Muscle of back (tissue), 11 donors: Measurements from ENCODE around the gene MISP. TPM values are rescaled to one million over a fixed set of nuclear protein-coding genes. Genes with fewer than 3 reads are reported as not detected.

Experiments
- DNase-seq, 3 donors: peaks; one replicate each; pipeline versions ENCODE4 v3.0.0 to v3.0.0-alpha.2; 2013
- polyA plus RNA-seq, 10 donors: library from polyadenylated mRNA; unstranded; fragments of 120-200 nt; gene quantifications; one replicate each; pipeline ENCODE4 v1.2.1, GENCODE V29; 2013; ENCODE audit not compliant: insufficient read length in 10 of 10

The MISP gene
- polyA plus RNA-seq, 10 donors = 0.05 to 0.84 (median 0.17) TPM; not detected in 1

DNA sequence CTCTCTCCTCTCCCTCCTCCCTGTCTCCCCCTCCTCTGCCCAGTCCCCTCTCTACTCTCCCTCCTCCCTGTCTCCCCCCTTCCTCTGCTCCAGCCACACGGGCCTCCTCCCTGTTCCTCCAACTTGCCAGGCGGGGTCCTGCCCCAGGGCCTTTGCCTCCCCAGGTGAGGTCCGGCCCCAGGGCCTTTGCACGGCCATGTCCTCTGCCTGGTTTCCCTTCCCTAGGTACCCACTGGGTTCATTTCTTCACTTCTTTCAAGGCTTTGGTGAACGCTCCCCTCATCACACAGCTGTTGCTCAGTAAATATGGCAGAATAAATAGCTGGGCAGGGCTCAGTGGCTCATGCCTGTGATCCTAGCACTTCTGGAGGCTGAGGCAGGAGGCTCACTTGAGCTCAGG lies 21.2 kb downstream of the MISP start:
- no peak for DNase-seq

- no peak for DNase-seq
Observed at GRCh38 chr19:772730-773436, 22.0 kb downstream of the MISP start.

GRCh38 chr19:776549-776948 lies 25.6 kb downstream of the MISP start:
- DNase-seq = no peak

DNA sequence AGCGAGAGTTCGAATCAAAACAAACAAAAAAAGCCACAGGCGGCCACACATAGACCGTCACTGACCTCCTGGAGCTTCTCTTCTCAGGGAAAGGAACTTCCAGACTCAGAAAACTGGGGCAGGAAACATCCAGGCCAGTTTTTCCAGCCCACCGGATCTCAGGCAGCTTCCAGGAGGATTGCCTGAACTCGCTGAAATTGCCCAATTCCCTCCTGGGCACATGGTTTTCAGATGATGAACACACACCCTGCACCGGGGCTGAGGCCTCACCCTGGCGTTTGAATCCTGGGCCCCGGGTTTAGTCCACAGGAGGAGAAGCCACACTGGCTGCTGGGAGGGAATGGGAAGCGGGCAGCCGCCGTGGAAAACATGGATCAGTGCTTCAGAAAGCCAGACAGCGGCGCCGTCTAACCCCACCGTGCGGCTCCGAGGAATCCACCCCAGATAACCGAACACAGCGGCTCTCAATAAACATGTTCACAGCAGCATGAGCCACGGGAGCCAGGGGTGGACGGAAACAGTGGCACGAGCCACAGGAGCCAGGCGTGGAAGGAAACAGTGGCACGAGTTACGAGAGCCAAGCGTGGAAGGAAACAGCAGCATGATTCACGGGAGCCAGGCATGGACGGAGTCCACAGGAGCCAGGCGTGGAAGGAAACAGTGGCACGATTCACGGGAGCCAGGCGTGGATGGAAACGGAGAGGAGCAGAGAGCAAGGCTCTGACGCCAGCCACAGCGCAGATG lies 28.2 kb downstream of the MISP start:
- peak in 2 of 3 donors; percentile 71 to 80 for DNase-seq

DNA sequence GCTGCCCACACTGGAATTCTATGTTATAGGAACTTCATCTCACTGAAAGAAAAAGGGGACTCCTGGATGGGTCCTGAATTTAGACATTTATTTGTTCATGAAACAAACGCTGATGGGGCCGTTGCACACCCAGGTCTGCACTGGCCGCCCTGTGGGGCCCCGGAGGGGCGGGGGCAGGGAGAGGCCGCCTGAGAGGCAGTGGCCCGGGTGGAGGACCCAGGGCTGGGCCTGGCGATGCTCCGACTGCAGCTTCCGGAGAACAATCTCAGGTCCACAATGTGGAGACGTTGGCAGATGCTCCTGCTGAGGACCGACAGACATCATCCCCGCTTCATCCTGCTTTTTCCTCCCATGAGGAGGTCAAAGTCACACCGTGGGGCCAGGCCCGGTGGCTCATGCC lies 30.0 kb downstream of the MISP start:
- no peak for DNase-seq

DNA sequence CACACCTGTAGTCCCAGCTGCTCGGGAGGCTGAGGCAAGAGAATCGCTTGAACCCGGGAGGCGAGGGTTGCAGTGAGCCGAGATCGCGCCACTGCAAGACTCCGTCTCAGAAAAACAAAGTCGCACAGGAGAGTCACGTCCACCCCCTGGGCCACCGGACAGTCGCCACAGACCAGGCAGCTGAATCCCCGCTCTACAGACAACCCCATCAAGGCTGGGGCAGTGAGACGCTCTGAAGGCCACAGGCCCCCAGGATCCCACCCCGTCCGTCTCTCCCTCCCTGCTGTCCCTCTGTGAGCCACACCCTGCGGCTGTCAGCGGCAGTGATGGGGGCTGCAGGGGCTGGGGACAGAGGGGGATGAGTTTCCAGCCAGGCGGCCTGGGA lies 30.9 kb downstream of the MISP start:
- DNase-seq = no peak

DNA sequence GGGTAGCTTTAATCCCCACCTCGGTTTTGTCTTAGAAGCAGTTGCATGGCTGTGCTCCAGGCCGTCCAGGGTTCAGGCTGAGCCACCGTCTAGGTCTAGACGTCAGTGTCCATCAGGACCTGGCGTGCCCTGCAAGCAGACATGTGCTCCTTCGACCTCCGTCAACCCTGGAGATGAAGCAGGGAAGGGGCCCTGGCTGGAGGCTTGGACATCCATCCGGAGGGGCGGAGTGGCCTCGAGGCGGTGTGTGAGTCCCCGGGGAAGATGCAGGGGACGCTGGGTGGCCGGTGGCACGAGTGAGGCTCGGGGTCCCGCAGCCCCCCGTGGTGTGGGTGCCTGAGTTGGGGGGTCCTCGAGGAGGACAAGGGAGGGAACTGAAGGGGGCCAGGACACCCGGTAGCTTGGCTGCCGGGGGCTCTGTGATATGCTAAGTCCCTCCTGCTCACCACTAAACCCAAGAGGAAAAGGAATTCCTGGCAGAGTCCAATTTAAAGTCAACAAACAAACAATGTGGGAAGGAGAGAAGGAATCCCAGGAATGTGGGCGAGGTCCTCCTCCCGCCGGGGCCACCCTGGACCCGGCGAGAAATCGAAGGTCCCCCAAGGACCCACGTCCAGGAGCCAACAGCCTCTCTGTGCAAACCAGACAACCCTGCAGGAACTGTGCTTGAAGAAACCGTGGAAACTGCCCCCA lies 31.4 kb downstream of the MISP start:
- no peak for DNase-seq

- no peak for DNase-seq
Observed at GRCh38 chr19:782878-783668, 32.2 kb downstream of the MISP start.

DNA sequence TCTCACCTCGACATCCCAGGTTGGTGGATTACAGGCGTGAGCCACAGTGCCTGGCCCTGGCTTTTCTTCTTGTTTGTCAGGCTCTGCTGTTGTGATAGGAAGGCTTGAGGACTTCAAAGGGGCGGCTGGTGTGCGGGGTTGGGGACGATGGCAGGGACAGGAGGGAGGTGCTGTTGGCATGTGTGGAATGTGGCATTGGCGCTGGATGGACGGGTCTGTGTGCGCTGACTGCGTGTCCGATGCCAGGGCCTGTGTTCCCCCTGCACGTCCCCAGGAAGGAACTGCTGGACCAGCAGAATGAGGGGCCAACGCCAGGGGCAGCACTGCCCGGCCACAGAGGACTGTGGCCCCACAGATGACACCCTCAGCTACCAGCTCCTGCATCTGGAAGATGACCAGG lies 33.6 kb downstream of the MISP start:
- DNase-seq = no peak

- no peak for DNase-seq
Observed at GRCh38 chr19:787536-787935, 36.6 kb downstream of the MISP start.

DNA sequence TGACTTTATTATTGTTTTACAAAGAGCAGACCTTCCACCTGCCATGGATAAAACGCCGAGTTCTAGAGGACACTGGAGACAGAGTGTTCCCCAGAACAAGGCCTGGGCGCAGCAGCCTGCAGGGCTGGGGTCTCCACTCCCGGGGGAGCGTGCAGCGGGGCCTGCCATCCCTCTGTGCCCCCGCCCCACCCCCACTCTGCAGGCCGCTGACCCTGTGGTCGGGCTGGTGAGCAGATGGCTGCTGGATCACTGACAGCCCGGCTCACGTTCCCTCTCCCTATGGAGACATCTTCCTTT lies 37.7 kb downstream of the MISP start:
- no peak for DNase-seq

GRCh38 chr19:788983-789700 lies 38.2 kb downstream of the MISP start:
- peak in 1 of 3 donors; percentile 75 for DNase-seq

DNA sequence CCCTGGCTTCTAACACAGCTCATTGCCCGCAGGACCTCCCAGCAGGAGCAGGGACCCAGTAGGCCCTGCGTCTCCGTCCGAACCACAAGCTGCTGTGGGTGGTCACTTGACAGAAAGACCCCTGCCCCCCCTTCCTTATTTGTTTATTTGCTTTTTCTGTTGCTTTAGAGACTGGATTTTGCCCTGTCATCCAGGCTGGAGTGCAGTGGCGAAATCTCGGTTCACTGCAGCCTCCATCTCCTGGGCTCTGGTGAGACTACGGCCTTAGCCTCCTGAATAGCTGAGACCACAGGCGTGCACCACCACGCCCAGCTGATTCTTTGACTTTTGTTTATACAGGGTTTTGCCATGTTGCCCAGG lies 38.8 kb downstream of the MISP start:
- no peak for DNase-seq

GRCh38 chr19:791007-791566 lies 40.2 kb downstream of the MISP start:
- peak in 1 of 3 donors; percentile 24 for DNase-seq

GRCh38 chr19:791567-792305 lies 40.8 kb downstream of the MISP start:
- no peak for DNase-seq

GRCh38 chr19:792306-792885 lies 41.5 kb downstream of the MISP start:
- peak in 1 of 3 donors; percentile 16 for DNase-seq

DNA sequence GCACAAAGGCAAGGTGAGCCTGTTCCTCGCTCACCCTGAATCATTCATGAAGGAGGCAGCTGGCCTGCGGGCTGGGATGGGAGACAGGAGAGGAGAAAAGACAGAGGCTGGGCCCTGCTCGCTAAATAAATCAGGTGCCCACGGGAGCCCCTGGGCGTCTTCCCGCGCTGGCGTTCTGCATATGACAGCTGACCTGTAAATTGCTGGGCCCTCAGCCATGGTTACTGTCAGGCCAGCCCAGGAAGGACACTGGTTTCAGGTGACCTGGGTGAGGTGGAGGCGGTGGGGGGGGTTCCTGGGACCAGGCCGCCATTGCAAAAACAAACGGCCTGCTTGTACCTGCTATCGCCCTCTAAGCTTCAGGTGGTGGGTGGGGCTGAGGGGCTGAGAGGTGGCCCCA lies 42.9 kb downstream of the MISP start:
- peak in 1 of 3 donors; percentile 11 for DNase-seq

DNA sequence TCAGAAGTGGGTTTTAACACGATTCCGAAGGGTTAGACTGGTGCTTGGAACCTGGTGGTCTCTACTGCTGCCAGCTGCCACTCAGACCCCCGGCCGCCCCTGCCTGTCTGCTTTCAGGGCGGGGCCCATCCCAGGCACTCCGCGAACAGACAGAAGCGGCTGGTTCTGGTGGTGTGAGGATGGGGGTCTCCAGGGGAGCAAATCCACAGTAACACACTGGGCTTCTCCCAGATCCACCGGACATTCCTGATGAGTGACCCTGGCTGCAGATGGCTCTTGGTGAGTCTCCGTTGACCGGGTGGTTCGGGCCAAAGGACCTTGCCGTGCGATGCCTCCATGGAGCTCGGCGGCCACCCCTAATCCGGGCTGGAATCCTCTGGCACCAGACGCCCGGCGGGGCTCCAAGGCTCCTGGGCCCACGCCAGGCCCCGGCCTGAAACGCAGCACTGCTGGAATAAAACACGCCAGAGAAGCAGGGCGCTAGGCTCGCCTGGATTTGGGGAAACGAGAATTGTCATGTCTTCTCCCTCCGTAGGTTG lies 44.2 kb downstream of the MISP start:
- DNase-seq = peak in 1 of 3 donors; percentile 72

DNA sequence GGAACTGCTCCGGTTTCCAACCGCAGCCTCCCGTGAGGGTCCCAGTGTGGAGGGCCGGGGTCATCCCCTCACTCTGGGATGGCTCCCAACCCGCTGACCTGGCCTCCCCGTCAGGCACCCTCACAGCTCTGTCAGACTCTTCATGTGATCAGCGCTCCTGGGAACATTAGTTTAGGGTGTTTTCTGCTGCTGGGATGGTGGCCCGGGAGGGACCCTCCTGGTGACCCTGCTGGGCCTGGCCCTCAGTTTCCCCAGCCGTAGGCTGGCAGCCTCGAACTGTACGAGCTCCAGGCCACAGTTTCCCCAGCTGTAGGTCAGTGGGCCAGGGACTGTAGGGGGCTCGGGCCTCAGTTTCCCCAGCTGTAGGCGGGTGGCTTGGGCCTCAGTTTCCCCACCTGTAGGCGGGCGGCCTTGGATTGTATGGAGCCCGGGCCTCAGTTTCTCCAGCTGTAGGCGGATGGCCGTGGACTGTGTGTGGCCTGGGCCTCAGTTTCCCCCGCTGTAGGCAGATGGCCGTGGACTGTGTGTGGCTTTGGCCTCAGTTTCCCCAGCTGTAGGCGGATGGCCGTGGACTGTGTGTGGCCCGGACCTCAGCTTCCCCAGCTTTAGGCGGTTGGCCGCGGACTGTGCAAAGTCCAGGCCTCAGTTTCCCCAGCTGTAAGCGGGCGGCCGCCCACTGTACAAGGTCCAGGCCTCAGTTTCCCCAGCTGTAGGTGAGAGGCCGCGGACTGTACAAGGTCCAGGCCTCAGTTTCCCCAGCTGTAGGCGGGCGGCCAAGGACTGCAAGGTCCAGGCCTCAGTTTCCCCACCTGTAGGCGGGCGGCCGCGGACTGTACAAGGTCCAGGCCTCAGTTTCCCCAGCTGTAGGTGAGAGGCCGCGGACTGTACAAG lies 45.0 kb downstream of the MISP start:
- no peak for DNase-seq
